K562 (cell line): ENCODE data around the gene COL23A1. TPM values are rescaled to one million over a fixed set of nuclear protein-coding genes. Genes with fewer than 3 reads are reported as not detected.

ENCODE experiments used
- BDP1 ChIP-seq: IDR thresholded peaks from 3 replicates; pipeline ENCODE4 v1.6.1; 2011; ENCODE audit not compliant: insufficient read length, insufficient read depth
- BMI1 ChIP-seq: fragments of 150-350 bp; IDR thresholded peaks from 2 replicates; pipeline ENCODE4 v1.6.1; 2014; ENCODE audit warnings: low read length
- DNMT1 ChIP-seq: fragments of 450-650 bp; IDR thresholded peaks from 2 replicates; pipeline ENCODE4 v1.6.1; 2016; ENCODE audit warnings: antibody characterized with exemption, mild to moderate bottlenecking
- HDAC3 ChIP-seq: fragments of 450-650 bp; IDR thresholded peaks from 2 replicates; pipeline ENCODE4 v1.6.1; 2018; ENCODE audit warnings: borderline replicate concordance, mild to moderate bottlenecking, moderate library complexity; ENCODE audit not compliant: partially characterized antibody
- HIVEP1 ChIP-seq: fragments of 250-450 bp; sonication (Bioruptor Pico); IDR thresholded peaks from 2 replicates; pipeline ENCODE4 v1.4.0; 2020; ENCODE audit warnings: mild to moderate bottlenecking
- KHSRP ChIP-seq: fragments of 450-650 bp; IDR thresholded peaks from 2 replicates; pipeline ENCODE4 v1.6.1; 2017
- LEF1 ChIP-seq: fragments of 450-650 bp; IDR thresholded peaks from 2 replicates; pipeline ENCODE4 v1.6.1; 2016; ENCODE audit warnings: mild to moderate bottlenecking
- NCOA6 ChIP-seq: fragments of 450-650 bp; IDR thresholded peaks from 2 replicates; pipeline ENCODE4 v1.6.1; 2017; ENCODE audit warnings: mild to moderate bottlenecking
- NCOR1 ChIP-seq: fragments of 450-650 bp; IDR thresholded peaks from 2 replicates; pipeline ENCODE4 v1.6.1; 2016; ENCODE audit warnings: mild to moderate bottlenecking, moderate library complexity
- NFRKB ChIP-seq: fragments of 450-650 bp; IDR thresholded peaks from 2 replicates; pipeline ENCODE4 v1.6.1; 2016; ENCODE audit warnings: low read depth
- RBM14 ChIP-seq: fragments of 200-400 bp; formaldehyde crosslinking; IDR thresholded peaks from 2 replicates; pipeline ENCODE4 v1.6.1; 2018; ENCODE audit warnings: low read depth, mild to moderate bottlenecking, low read length, moderate library complexity, borderline replicate concordance; ENCODE audit not compliant: insufficient read depth
- SRF ChIP-seq, 2 experiments: fragments of 250-450, 450-650 bp in 1 of 2; sonication (Bioruptor Pico) in 1 of 2; sonication (generic) in 1 of 2; formaldehyde crosslinking; IDR thresholded peaks; 2 replicates each; pipeline versions ENCODE4 v1.5.0 to v1.5.1; 2020 to 2022; ENCODE audit warnings: mild to moderate bottlenecking in 1 of 2, missing genetic modification reagents in 1 of 2
- U2AF1 ChIP-seq: fragments of 200-400 bp; formaldehyde crosslinking; optimal IDR thresholded peaks from 2 replicates; pipeline ENCODE3; 2017; ENCODE audit warnings: mild to moderate bottlenecking, low read depth, low read length, moderate library complexity
- ZC3H11A ChIP-seq: IDR thresholded peaks from 2 replicates; pipeline ENCODE4 v1.6.1; 2012; ENCODE audit warnings: low read depth, low read length, improper control_type of control experiment
- ZNF12 ChIP-seq: sonication (generic); formaldehyde crosslinking; IDR thresholded peaks from 2 replicates; pipeline ENCODE4 v1.4.0; 2020; ENCODE audit warnings: mild to moderate bottlenecking, missing genetic modification reagents
- ZNF143 ChIP-seq: sonication (generic); formaldehyde crosslinking; IDR thresholded peaks from 2 replicates; pipeline ENCODE4 v1.9.0; 2022; ENCODE audit warnings: mild to moderate bottlenecking, missing genetic modification reagents
- ZNF224 ChIP-seq: sonication (generic); formaldehyde crosslinking; IDR thresholded peaks from 2 replicates; pipeline ENCODE4 v1.8.0; 2022; ENCODE audit warnings: mild to moderate bottlenecking, missing genetic modification reagents
- ZNF274 ChIP-seq: IDR thresholded peaks from 2 replicates; pipeline ENCODE4 v1.6.1; 2011; ENCODE audit warnings: low read depth, mild to moderate bottlenecking, low read length, moderate library complexity, borderline replicate concordance
- polyA plus RNA-seq, 8 experiments: library from polyadenylated mRNA; depleted of rRNA in 4 of 8; stranded (reverse) in 5 of 8; unstranded in 3 of 8; fragments of >200 nt; fragmentation: Nextera tagmentation in 2 of 8; fragmentation: Illumina TruSeq in 1 of 8; extraction: Ambion mirVana in 2 of 8; extraction: Trizol in 1 of 8; gene quantifications; 2 replicates each; pipeline versions ENCODE4 v1.2.1 to v1.2.3, GENCODE V29; 2011 to 2014; ENCODE audit warnings: inconsistent platforms in 1 of 8, missing spikeins in 1 of 8
- total RNA-seq, 7 experiments: library from RNA; depleted of rRNA in 6 of 7; stranded (reverse); fragments of >200 nt in 6 of 7; fragmentation: Illumina TruSeq in 2 of 7; extraction: Trizol in 2 of 7; gene quantifications; 2 replicates each; pipeline versions ENCODE4 v1.2.1 to v1.2.3, GENCODE V29; 2011 to 2021; ENCODE audit warnings: low replicate concordance in 1 of 7
- TF ChIP-seq, protein P1 (sequence below), 2 experiments: fragments of 150-350 bp in 1 of 2; IDR thresholded peaks; 2 replicates each; pipeline ENCODE4 v1.6.1; 2012 to 2016; ENCODE audit warnings: low read depth in 2 of 2, low read length in 2 of 2, mild to moderate bottlenecking in 1 of 2, moderate library complexity in 1 of 2
- TF ChIP-seq, protein P2 (sequence below): fragments of 250-450 bp; sonication (Bioruptor Pico); IDR thresholded peaks from 2 replicates; pipeline ENCODE4 v1.5.0; 2021
- TF ChIP-seq, protein P3 (sequence below), 2 experiments: fragments of 450-650 bp; conservative IDR thresholded peaks; 2 replicates each; pipeline ENCODE4 v1.6.1; 2017; ENCODE audit warnings: mild to moderate bottlenecking in 2 of 2, moderate library complexity in 2 of 2
- TF ChIP-seq, protein P4 (sequence below): fragments of 450-650 bp; formaldehyde crosslinking; IDR thresholded peaks from 2 replicates; pipeline ENCODE4 v1.4.0; 2020; ENCODE audit warnings: mild to moderate bottlenecking, mixed read lengths
- TF ChIP-seq, protein P5 (sequence below): fragments of 450-650 bp; IDR thresholded peaks from 2 replicates; pipeline ENCODE4 v1.6.1; 2016; ENCODE audit warnings: low read depth, mild to moderate bottlenecking, moderate library complexity

Gene COL23A1
- total and polyA plus RNA-seq, 9 of the 15 experiments (the other 6 are each of a cell fraction or from before 2014, with no cell fraction given) = 0.09 TPM; not detected in 8

DNA sequence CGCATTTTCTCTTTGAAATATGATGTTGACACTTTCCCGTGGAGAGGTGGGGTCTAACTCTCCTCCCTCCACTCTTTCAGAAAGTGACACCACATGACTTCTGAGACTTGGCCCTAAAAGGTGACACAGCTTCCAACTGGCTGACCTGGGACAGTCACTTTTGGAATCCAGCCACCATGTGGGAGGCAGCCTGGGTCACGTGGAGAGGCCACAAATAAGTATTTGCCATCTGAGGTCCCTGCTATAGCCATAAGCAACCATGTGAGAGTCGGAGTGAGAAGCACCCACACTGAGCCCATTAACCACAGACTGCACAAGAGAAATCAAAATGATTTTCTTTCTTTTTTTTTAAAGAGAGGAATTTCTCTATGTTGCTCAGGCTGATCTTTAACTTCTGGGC is 353.5 kb downstream of the COL23A1 start (continued):
- TF ChIP-seq, protein P1, sequence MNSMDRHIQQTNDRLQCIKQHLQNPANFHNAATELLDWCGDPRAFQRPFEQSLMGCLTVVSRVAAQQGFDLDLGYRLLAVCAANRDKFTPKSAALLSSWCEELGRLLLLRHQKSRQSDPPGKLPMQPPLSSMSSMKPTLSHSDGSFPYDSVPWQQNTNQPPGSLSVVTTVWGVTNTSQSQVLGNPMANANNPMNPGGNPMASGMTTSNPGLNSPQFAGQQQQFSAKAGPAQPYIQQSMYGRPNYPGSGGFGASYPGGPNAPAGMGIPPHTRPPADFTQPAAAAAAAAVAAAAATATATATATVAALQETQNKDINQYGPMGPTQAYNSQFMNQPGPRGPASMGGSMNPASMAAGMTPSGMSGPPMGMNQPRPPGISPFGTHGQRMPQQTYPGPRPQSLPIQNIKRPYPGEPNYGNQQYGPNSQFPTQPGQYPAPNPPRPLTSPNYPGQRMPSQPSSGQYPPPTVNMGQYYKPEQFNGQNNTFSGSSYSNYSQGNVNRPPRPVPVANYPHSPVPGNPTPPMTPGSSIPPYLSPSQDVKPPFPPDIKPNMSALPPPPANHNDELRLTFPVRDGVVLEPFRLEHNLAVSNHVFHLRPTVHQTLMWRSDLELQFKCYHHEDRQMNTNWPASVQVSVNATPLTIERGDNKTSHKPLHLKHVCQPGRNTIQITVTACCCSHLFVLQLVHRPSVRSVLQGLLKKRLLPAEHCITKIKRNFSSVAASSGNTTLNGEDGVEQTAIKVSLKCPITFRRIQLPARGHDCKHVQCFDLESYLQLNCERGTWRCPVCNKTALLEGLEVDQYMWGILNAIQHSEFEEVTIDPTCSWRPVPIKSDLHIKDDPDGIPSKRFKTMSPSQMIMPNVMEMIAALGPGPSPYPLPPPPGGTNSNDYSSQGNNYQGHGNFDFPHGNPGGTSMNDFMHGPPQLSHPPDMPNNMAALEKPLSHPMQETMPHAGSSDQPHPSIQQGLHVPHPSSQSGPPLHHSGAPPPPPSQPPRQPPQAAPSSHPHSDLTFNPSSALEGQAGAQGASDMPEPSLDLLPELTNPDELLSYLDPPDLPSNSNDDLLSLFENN (IDR thresholded peaks at IDR 0.05; ENCODE audit: low read depth in 2 of 2, low read length in 2 of 2) = no peak
- TF ChIP-seq ZC3H11A = no peak
- no peak for TF ChIP-seq BDP1
- no peak for TF ChIP-seq BMI1
- TF ChIP-seq, protein P2, sequence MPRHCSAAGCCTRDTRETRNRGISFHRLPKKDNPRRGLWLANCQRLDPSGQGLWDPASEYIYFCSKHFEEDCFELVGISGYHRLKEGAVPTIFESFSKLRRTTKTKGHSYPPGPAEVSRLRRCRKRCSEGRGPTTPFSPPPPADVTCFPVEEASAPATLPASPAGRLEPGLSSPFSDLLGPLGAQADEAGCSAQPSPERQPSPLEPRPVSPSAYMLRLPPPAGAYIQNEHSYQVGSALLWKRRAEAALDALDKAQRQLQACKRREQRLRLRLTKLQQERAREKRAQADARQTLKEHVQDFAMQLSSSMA (CRISPR knock-in tag) = no peak
- no peak for TF ChIP-seq U2AF1
- TF ChIP-seq HDAC3 = no peak
- TF ChIP-seq, protein P3, sequence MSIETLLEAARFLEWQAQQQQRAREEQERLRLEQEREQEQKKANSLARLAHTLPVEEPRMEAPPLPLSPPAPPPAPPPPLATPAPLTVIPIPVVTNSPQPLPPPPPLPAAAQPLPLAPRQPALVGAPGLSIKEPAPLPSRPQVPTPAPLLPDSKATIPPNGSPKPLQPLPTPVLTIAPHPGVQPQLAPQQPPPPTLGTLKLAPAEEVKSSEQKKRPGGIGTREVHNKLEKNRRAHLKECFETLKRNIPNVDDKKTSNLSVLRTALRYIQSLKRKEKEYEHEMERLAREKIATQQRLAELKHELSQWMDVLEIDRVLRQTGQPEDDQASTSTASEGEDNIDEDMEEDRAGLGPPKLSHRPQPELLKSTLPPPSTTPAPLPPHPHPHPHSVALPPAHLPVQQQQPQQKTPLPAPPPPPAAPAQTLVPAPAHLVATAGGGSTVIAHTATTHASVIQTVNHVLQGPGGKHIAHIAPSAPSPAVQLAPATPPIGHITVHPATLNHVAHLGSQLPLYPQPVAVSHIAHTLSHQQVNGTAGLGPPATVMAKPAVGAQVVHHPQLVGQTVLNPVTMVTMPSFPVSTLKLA (conservative IDR thresholded peaks at IDR 0.05) = peak in 1 of 2 experiments; percentile 46; a peak in 2 of 4 replicates
- no peak for TF ChIP-seq ZNF143 (CRISPR knock-in tag)
- no peak for TF ChIP-seq RBM14
- no peak for TF ChIP-seq DNMT1
- no peak for TF ChIP-seq HIVEP1 (CRISPR knock-in tag)
- TF ChIP-seq, protein P4, sequence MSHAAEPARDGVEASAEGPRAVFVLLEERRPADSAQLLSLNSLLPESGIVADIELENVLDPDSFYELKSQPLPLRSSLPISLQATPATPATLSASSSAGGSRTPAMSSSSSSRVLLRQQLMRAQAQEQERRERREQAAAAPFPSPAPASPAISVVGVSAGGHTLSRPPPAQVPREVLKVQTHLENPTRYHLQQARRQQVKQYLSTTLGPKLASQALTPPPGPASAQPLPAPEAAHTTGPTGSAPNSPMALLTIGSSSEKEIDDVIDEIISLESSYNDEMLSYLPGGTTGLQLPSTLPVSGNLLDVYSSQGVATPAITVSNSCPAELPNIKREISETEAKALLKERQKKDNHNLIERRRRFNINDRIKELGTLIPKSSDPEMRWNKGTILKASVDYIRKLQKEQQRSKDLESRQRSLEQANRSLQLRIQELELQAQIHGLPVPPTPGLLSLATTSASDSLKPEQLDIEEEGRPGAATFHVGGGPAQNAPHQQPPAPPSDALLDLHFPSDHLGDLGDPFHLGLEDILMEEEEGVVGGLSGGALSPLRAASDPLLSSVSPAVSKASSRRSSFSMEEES (CRISPR knock-in tag) = peak; percentile 60
- no peak for TF ChIP-seq NCOR1
- TF ChIP-seq NFRKB = no peak
- TF ChIP-seq, protein P5, sequence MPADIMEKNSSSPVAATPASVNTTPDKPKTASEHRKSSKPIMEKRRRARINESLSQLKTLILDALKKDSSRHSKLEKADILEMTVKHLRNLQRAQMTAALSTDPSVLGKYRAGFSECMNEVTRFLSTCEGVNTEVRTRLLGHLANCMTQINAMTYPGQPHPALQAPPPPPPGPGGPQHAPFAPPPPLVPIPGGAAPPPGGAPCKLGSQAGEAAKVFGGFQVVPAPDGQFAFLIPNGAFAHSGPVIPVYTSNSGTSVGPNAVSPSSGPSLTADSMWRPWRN = no peak
- no peak for TF ChIP-seq ZNF224 (CRISPR knock-in tag)
- no peak for TF ChIP-seq LEF1
- TF ChIP-seq ZNF12 (CRISPR knock-in tag) = no peak
- peak in 1 of 2 experiments; percentile 89; a peak in 2 of 4 replicates for TF ChIP-seq SRF (CRISPR knock-in tag; IDR thresholded peaks at IDR 0.05)
- no peak for TF ChIP-seq NCOA6
- TF ChIP-seq KHSRP = no peak
- TF ChIP-seq ZNF274 = no peak
